SK-N-SH (cell line): ENCODE results near the gene TECPR2.
A peak's percentile ranks its signal among the peaks of the same experiment; 100 is the strongest.

Experiments
- CHD2 ChIP-seq: fragments of 150-350 bp; IDR thresholded peaks from 2 replicates; pipeline ENCODE4 v1.6.1; 2018; ENCODE audit warnings: low read length; ENCODE audit not compliant: partially characterized antibody
- EP300 ChIP-seq, 2 experiments: IDR thresholded peaks; 2 replicates each; pipeline versions ENCODE4 v1.4.0 to v1.6.1; 2012; ENCODE audit warnings: borderline replicate concordance in 1 of 2, low read depth in 1 of 2, low read length in 1 of 2
- GATA2 ChIP-seq: sonication (generic); formaldehyde crosslinking; IDR thresholded peaks from 2 replicates; pipeline ENCODE4 v1.5.0; 2020; ENCODE audit warnings: mild to moderate bottlenecking, missing genetic modification reagents
- JUND ChIP-seq: IDR thresholded peaks from 2 replicates; pipeline ENCODE4 v1.4.0; 2012
- RAD21 ChIP-seq: IDR thresholded peaks from 2 replicates; pipeline ENCODE4 v1.6.1; 2012; ENCODE audit warnings: mild to moderate bottlenecking, low read length
- RXRA ChIP-seq: IDR thresholded peaks from 2 replicates; pipeline ENCODE4 v1.4.0; 2012; ENCODE audit warnings: low read depth, mild to moderate bottlenecking, borderline replicate concordance
- YY1 ChIP-seq: IDR thresholded peaks from 2 replicates; pipeline ENCODE4 v1.4.0; 2012; ENCODE audit warnings: low read depth, mild to moderate bottlenecking
- TF ChIP-seq, protein P1 (sequence below): fragments of 200-600 bp; sonication (generic); IDR thresholded peaks from 2 replicates; pipeline ENCODE4 v1.6.1; 2017; ENCODE audit warnings: antibody characterized with exemption, mild to moderate bottlenecking, moderate library complexity
- TF ChIP-seq, protein P2 (sequence below): IDR thresholded peaks from 2 replicates; pipeline ENCODE4 v1.4.0; 2012; ENCODE audit warnings: low read depth
- TF ChIP-seq, protein P3 (sequence below): IDR thresholded peaks from 2 replicates; pipeline ENCODE4 v1.4.0; 2012; ENCODE audit warnings: low read depth, borderline replicate concordance
- TF ChIP-seq, protein P4 (sequence below): IDR thresholded peaks from 2 replicates; pipeline ENCODE4 v1.6.1; 2012; ENCODE audit warnings: mild to moderate bottlenecking, low read depth, low read length, moderate library complexity

DNA sequence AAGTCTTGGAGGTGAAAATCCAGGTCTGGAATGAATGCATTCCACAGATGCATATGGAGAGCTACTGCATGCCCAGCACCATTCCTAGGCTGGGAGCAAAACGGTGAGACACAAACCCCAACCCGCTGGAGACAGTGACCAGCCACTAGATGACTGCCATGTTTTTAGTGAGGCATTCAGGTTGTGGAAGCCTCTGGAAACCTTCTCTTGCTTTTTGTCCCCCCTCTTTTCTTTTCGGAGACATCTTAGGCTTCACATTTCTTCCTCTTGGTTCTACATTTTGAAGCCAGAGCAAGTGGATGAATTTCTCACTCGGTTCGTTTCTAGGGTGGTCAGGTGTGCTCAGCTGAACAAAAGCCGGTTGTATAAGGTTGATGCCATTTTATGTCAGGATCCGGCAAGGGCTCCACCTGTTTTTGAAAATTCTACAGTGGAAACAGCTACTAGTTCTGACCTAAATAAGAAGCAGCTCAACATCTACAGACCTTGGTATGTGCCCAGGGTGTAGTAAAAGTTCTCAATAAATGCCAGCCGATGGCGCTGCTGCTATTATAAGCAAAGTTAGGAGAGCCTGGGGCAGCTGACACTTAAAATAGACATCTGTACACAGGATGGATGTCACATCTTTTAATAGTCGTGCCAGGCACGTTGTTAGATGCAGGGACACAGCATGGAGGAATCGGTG lies 45.0 kb upstream of the TECPR2 start:
- TF ChIP-seq CHD2, result no peak
- TF ChIP-seq, protein P1, sequence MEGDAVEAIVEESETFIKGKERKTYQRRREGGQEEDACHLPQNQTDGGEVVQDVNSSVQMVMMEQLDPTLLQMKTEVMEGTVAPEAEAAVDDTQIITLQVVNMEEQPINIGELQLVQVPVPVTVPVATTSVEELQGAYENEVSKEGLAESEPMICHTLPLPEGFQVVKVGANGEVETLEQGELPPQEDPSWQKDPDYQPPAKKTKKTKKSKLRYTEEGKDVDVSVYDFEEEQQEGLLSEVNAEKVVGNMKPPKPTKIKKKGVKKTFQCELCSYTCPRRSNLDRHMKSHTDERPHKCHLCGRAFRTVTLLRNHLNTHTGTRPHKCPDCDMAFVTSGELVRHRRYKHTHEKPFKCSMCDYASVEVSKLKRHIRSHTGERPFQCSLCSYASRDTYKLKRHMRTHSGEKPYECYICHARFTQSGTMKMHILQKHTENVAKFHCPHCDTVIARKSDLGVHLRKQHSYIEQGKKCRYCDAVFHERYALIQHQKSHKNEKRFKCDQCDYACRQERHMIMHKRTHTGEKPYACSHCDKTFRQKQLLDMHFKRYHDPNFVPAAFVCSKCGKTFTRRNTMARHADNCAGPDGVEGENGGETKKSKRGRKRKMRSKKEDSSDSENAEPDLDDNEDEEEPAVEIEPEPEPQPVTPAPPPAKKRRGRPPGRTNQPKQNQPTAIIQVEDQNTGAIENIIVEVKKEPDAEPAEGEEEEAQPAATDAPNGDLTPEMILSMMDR, result no peak; the same call in 1 of the 2 replicates
- TF ChIP-seq, protein P2, sequence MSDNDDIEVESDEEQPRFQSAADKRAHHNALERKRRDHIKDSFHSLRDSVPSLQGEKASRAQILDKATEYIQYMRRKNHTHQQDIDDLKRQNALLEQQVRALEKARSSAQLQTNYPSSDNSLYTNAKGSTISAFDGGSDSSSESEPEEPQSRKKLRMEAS, result no peak
- no peak for TF ChIP-seq JUND
- TF ChIP-seq EP300 (IDR thresholded peaks at IDR 0.05; ENCODE audit: borderline replicate concordance in 1 of 2, low read depth in 1 of 2, low read length in 1 of 2), result no peak
- peak; percentile 42; the same call in 1 of the 2 replicates for TF ChIP-seq YY1
- no peak for TF ChIP-seq RAD21
- TF ChIP-seq RXRA, result no peak
- no peak for TF ChIP-seq GATA2 (CRISPR knock-in tag)
- TF ChIP-seq, protein P3, sequence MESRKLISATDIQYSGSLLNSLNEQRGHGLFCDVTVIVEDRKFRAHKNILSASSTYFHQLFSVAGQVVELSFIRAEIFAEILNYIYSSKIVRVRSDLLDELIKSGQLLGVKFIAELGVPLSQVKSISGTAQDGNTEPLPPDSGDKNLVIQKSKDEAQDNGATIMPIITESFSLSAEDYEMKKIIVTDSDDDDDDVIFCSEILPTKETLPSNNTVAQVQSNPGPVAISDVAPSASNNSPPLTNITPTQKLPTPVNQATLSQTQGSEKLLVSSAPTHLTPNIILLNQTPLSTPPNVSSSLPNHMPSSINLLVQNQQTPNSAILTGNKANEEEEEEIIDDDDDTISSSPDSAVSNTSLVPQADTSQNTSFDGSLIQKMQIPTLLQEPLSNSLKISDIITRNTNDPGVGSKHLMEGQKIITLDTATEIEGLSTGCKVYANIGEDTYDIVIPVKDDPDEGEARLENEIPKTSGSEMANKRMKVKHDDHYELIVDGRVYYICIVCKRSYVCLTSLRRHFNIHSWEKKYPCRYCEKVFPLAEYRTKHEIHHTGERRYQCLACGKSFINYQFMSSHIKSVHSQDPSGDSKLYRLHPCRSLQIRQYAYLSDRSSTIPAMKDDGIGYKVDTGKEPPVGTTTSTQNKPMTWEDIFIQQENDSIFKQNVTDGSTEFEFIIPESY, result no peak
- TF ChIP-seq, protein P4, sequence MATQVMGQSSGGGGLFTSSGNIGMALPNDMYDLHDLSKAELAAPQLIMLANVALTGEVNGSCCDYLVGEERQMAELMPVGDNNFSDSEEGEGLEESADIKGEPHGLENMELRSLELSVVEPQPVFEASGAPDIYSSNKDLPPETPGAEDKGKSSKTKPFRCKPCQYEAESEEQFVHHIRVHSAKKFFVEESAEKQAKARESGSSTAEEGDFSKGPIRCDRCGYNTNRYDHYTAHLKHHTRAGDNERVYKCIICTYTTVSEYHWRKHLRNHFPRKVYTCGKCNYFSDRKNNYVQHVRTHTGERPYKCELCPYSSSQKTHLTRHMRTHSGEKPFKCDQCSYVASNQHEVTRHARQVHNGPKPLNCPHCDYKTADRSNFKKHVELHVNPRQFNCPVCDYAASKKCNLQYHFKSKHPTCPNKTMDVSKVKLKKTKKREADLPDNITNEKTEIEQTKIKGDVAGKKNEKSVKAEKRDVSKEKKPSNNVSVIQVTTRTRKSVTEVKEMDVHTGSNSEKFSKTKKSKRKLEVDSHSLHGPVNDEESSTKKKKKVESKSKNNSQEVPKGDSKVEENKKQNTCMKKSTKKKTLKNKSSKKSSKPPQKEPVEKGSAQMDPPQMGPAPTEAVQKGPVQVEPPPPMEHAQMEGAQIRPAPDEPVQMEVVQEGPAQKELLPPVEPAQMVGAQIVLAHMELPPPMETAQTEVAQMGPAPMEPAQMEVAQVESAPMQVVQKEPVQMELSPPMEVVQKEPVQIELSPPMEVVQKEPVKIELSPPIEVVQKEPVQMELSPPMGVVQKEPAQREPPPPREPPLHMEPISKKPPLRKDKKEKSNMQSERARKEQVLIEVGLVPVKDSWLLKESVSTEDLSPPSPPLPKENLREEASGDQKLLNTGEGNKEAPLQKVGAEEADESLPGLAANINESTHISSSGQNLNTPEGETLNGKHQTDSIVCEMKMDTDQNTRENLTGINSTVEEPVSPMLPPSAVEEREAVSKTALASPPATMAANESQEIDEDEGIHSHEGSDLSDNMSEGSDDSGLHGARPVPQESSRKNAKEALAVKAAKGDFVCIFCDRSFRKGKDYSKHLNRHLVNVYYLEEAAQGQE, result no peak
